OCI-LY7 (cell line): ENCODE results near the gene LRFN5. TPM values are rescaled to one million over a fixed set of nuclear protein-coding genes. Genes with fewer than 3 reads are reported as not detected.

Experiments
- BruUV-seq: library from RNA; stranded (reverse); fragments of 400-500 nt; replicated peaks from 2 replicates; lab custom pipeline; 2021; lab: Mats Ljungman, UMichigan
- CTCF ChIA-PET: fragments of 300-600 bp; sonication (Branson Sonifier 250); formaldehyde crosslinking; loops from one replicate; lab custom pipeline; 2022; ENCODE audit warnings: antibody characterized with exemption; ENCODE audit not compliant: unreplicated experiment; lab: Charles Lee
- POLR2A ChIA-PET: fragments of 300-600 bp; sonication (Branson Sonifier 250); formaldehyde crosslinking; loops from one replicate; lab custom pipeline; 2022; ENCODE audit warnings: antibody characterized with exemption; lab: Charles Lee
- DNase-seq: peaks from one replicate; pipeline ENCODE4 v3.0.0-alpha.2; 2015; ENCODE audit warnings: low spot score
- H2AFZ ChIP-seq: fragments of 200-600 bp; sonication (generic), shearing (Covaris generic); 2 replicates; pipeline ENCODE4 v1.6.1; 2014; ENCODE audit warnings: mild to moderate bottlenecking, antibody characterized with exemption, low read length, moderate library complexity
- H3K27ac ChIP-seq: fragments of 200-600 bp; sonication (generic); 2 replicates; pipeline ENCODE4 v1.5.1; 2014; ENCODE audit warnings: mixed run types, low read depth, mild to moderate bottlenecking, moderate library complexity, low read length, inconsistent platforms; ENCODE audit not compliant: poor library complexity, severe bottlenecking
- H3K36me3 ChIP-seq: fragments of 200-600 bp; sonication (generic); 2 replicates; pipeline ENCODE4 v1.6.1; 2014; ENCODE audit warnings: mild to moderate bottlenecking, antibody characterized with exemption, low read length, moderate library complexity, mixed read lengths; ENCODE audit not compliant: insufficient read depth
- H3K4me1 ChIP-seq: fragments of 200-600 bp; sonication (generic); 2 replicates; pipeline ENCODE4 v1.5.1; 2014; ENCODE audit warnings: mild to moderate bottlenecking, low read length; ENCODE audit not compliant: insufficient read depth, poor library complexity, severe bottlenecking
- H3K4me2 ChIP-seq: fragments of 200-600 bp; sonication (generic); 2 replicates; pipeline ENCODE4 v1.6.1; 2014; ENCODE audit warnings: mild to moderate bottlenecking, low read length
- H3K4me3 ChIP-seq: fragments of 200-600 bp; sonication (generic); 2 replicates; pipeline ENCODE4 v1.5.1; 2014; ENCODE audit warnings: mild to moderate bottlenecking, low read depth, low read length; ENCODE audit not compliant: poor library complexity, severe bottlenecking
- H3K79me2 ChIP-seq: fragments of 200-600 bp; sonication (generic); 2 replicates; pipeline ENCODE4 v1.6.1; 2016; ENCODE audit warnings: low read depth, mild to moderate bottlenecking, low read length, moderate library complexity, mixed read lengths; ENCODE audit not compliant: insufficient read depth
- H3K9me2 ChIP-seq: fragments of 200-600 bp; sonication (generic); 2 replicates; pipeline ENCODE4 v1.6.1; 2016; ENCODE audit warnings: mild to moderate bottlenecking, low read length, mixed read lengths; ENCODE audit not compliant: insufficient read depth
- H3K9me3 ChIP-seq: fragments of 200-600 bp; sonication (generic); 2 replicates; pipeline ENCODE4 v1.6.1; 2014; ENCODE audit warnings: mild to moderate bottlenecking, mixed run types, low read length, mixed read lengths
- H4K20me1 ChIP-seq: fragments of 200-600 bp; sonication (generic); 2 replicates; pipeline ENCODE4 v1.6.1; 2014; ENCODE audit warnings: mild to moderate bottlenecking, antibody characterized with exemption, low read length, moderate library complexity, mixed read lengths; ENCODE audit not compliant: insufficient read depth
- CTCF ChIP-seq: fragments of 200-600 bp; sonication (generic); conservative IDR thresholded peaks from 2 replicates; pipeline ENCODE4 v1.5.1; 2014; ENCODE audit warnings: mild to moderate bottlenecking, antibody characterized with exemption, low read length, moderate library complexity, mixed read lengths
- EZH2phosphoT487 ChIP-seq: fragments of 200-600 bp; sonication (generic); IDR thresholded peaks from 2 replicates; pipeline ENCODE4 v1.6.1; 2018; ENCODE audit warnings: low read depth, borderline replicate concordance, mild to moderate bottlenecking, mixed run types, antibody characterized with exemption, low read length, moderate library complexity, mixed read lengths
- intact Hi-C: fragments of 100-400 bp; cut with micrococcal nuclease; formaldehyde crosslinking; loops from one replicate; pipeline ENCODE4 v1.10.0; 2022; ENCODE audit not compliant: unreplicated experiment
- total RNA-seq, 2 experiments: library from RNA; depleted of rRNA in 1 of 2; stranded (reverse); fragments of >200 nt in 1 of 2; shearing (Covaris generic) in 1 of 2; gene quantifications; 2 replicates each; pipeline ENCODE4 v1.2.3, GENCODE V29; 2014 to 2022

LRFN5 gene
- total RNA-seq, 2 experiments from 2014 or later, result not detected

GRCh38 chr14:41758011-41758665 is 151.5 kb downstream of the LRFN5 start:
- POLR2A ChIA-PET, result no interaction called here
- Histone ChIP-seq H3K4me3 (no peak overlapping the region), H3K4me2 (no peak overlapping the region), H3K27ac (no peak overlapping the region), H3K79me2 (no peaks in the 10 kb centered on the region), H4K20me1 (no peaks in the 10 kb centered on the region), H3K9me3 (no peaks in the 10 kb centered on the region), H3K36me3 (no peaks in the 10 kb centered on the region), H2AFZ (no peak overlapping the region), H3K9me2 (no peaks in the 10 kb centered on the region), H3K4me1 (no peaks in the 10 kb centered on the region)
- intact Hi-C loops, result no loop called here
- no TSS peak for BruUV-seq
- TF ChIP-seq CTCF (no peak), EZH2phosphoT487 (no peak)
- no peak for DNase-seq
- CTCF ChIA-PET, result no interaction called here

GRCh38 chr14:41761204-41761603 is 154.5 kb downstream of the LRFN5 start:
- BruUV-seq, result no TSS peak
- H3K4me3 ChIP-seq, result no peak overlapping the region
- no peak overlapping the region for H2AFZ ChIP-seq
- intact Hi-C loops, result no loop called here
- H3K4me2 ChIP-seq, result no peak overlapping the region
- no peaks in the 10 kb centered on the region for H4K20me1 ChIP-seq
- H3K27ac ChIP-seq, result no peak overlapping the region
- ChIA-PET POLR2A (no interaction called here), CTCF (no interaction called here)
- DNase-seq, result no peak
- no peaks in the 10 kb centered on the region for H3K4me1 ChIP-seq
- H3K9me3 ChIP-seq, result no peaks in the 10 kb centered on the region
- H3K36me3 ChIP-seq, result no peaks in the 10 kb centered on the region
- H3K79me2 ChIP-seq, result no peaks in the 10 kb centered on the region
- H3K9me2 ChIP-seq, result no peaks in the 10 kb centered on the region
- no peak for TF ChIP-seq CTCF

- POLR2A ChIA-PET, result no interaction called here
- Histone ChIP-seq H4K20me1 (no peaks in the 10 kb centered on the region), H3K36me3 (no peaks in the 10 kb centered on the region), H3K4me3 (no peak overlapping the region), H3K79me2 (no peaks in the 10 kb centered on the region), H3K4me1 (no peaks in the 10 kb centered on the region), H2AFZ (no peak overlapping the region), H3K4me2 (no peak overlapping the region), H3K9me2 (no peaks in the 10 kb centered on the region), H3K9me3 (no peaks in the 10 kb centered on the region), H3K27ac (no peak overlapping the region)
- TF ChIP-seq CTCF (no peak), EZH2phosphoT487 (no peak)
- DNase-seq, result no peak
- CTCF ChIA-PET, result no interaction called here
- intact Hi-C loops, result no loop called here
- no TSS peak for BruUV-seq
Measured at GRCh38 chr14:41766772-41767171, 160.1 kb downstream of the LRFN5 start.
